Eye (tissue), 1 donor: ENCODE results near the gene PRUNE1.
A peak's percentile ranks its signal among the peaks of the same experiment; 100 is the strongest.

Source experiments
- DNase-seq: peaks from one replicate; pipeline ENCODE4 v3.0.0-alpha.2; 2015

PRUNE1 gene, protein sequence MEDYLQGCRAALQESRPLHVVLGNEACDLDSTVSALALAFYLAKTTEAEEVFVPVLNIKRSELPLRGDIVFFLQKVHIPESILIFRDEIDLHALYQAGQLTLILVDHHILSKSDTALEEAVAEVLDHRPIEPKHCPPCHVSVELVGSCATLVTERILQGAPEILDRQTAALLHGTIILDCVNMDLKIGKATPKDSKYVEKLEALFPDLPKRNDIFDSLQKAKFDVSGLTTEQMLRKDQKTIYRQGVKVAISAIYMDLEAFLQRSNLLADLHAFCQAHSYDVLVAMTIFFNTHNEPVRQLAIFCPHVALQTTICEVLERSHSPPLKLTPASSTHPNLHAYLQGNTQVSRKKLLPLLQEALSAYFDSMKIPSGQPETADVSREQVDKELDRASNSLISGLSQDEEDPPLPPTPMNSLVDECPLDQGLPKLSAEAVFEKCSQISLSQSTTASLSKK

DNA sequence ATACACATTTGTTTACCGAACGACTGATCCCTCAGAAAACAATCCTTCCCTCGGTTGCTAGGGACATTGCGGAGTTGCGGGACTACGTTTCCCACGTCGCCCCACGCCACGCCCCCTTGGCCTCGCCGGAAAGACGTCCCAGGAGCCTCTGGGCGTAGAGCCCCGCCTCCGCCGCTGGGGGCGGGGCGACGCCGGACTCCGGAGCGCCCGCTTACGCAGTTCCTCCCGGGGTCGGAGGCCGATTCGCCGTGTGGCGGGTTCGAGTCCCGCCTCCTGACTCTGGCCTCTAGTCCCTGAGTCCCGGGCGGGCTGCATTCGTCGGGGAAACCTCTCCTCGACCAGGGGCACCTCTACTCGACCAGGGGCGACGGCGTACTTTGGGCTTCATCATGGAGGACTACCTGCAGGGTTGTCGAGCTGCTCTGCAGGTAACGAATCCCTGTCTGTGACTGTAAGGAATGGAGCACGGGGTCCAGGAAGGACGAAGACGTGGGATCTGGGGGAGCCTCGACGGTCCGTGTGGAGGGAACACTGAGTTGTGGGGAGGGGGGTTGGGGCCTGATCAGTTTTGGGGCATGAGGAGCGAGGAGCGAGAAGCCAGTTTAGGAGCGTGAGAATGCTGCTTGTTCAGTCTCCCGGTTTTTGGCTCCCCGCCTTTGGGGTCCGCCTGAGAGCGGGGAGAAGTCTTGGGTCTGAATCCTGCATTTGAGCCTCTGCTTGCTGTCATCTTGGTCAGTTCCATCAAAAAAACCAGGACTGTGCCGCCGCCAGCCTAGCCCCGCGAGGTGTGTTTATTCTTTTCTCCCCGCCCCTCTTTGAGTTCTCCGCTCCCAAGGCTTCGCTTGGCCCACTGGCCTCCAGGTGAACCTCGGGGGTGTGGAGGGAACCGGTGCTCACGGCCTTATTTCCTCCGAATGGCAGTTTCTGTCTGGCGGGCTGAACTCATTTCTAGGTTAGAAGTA, at the start of gene PRUNE1:
TSS of gene PRUNE1 (plus strand) at position 206 of the 962 bp plus-strand sequence. CDS start at position 390, 184 bp downstream.
- peak; percentile 98 for DNase-seq

GRCh38 chr1:150960646-150961045, 47.6 kb upstream of the PRUNE1 start:
- DNase-seq = no peak

DNA sequence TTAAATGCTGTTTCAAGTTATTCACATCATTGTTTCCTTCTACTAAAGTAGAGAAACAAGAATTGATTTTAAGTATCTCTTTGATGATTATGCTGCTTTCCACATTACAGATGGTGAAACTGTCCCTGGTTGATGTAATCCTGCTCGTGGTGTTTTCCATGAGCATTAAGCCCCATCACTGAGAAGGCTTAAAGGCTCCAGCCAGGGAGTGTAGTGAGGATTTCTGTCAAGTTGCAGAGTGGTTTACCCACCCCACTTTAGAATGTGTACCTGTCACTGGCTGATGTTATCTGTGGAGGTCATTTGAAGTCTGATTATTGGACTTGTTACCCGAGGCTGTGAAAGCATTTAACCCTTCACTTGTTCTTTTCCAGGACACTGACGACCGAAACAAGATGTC, 46.5 kb upstream of the PRUNE1 start:
- no peak for DNase-seq

DNA sequence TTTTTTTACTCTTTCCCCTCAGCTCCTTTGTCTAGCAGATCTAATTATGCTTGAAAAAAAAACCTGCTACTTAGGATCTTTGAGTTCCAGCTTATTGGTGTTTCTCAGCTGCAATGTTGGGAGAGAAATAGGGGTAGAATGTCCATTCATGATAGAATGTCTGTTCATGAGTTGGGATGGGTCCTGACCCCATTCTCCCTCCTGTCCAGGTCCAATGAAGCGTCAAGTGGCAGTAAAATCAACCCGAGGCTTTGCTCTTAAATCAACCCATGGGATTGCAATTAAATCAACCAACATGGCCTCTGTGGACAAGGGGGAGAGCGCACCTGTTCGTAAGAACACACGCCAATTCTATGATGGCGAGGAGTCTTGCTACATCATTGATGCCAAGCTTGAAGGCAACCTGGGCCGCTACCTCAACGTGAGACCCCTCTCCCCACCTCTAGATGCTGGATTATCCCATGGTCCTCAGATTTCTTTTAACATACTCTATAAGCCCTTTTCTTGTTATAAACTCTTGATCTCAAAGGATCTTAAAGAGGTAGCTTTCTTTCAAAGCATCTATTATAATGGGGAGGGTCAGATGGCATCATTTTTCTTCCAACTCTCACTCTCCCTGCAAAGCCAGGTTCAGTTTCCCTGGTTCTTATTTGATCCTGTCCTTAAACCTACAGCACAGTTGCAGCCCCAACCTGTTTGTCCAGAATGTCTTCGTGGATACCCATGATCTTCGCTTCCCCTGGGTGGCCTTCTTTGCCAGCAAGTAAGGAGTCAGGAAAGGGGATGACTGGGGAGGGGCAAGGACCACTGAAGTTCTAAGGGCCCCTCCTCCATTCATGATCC, 44.7 kb upstream of the PRUNE1 start:
- no peak for DNase-seq

- DNase-seq = no peak
These were observed 44.1 kb upstream of the PRUNE1 start for GRCh38 chr1:150964164-150964489.

- no peak for DNase-seq
These were observed 42.6 kb upstream of the PRUNE1 start for GRCh38 chr1:150965605-150966004.

DNA sequence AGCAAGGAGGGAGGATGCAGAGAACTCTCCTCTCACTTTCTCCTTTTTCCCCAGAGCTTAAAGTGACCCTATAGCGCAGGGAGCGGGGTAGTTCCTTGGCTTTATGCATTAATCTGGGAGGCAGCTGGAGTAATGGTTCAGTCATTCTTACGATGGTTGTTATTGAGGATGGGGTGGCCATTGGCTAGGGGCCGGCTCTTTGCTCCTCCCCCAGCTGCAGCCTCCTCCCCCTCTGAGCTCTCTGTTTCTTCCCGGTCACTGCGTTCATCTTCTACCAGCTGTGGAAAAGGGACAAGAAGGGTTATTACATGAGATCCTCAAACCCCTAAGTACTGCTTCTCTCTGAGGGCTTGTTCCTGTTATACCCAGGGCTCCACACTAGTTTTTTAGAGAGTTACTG, 42.2 kb upstream of the PRUNE1 start:
- no peak for DNase-seq

- DNase-seq = no peak
These were observed 40.3 kb upstream of the PRUNE1 start for GRCh38 chr1:150967936-150968335.

DNA sequence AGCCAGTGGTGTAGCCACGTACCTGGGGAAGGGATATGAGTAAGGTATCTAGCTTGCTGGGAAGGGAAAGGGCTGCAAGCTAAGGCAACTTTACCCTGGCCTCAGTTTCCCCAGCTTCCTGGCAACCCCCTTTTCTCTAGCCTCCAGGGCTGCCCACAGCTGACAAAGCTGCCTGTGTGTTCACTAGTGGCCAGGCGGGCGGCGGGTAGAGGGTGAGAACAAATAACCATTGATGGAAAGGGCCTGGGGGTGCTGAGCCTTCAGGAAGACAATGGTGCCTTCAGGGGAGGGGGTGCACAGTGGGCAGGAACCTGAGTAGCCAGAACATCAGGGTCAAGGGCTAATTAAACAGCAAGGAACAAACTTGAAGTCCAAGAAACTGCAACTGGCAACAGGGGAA, 39.8 kb upstream of the PRUNE1 start:
- DNase-seq = no peak

DNA sequence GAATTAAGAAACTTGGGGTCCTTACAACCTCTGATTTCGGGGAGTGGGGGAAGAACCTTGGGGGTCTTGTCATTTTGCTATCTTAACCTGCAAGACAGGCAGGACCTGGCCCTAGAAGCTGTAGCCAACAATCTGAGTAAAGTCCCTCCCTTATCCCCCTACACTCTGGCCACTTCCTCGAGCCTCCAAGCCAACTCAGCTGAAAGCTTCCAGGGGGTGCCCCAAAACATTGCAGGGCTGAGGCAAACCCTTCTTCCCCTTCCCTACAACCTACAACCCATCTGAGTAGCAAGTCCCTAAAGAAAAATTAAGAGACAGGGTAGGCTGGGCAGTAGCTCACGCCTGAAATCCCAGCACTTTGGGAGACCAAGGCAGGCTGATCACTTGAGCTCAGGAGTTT, 38.6 kb upstream of the PRUNE1 start:
- no peak for DNase-seq

- peak; percentile 44 for DNase-seq
These were observed 37.3 kb upstream of the PRUNE1 start for GRCh38 chr1:150970808-150971582.

- peak; percentile 31 for DNase-seq
These were observed 36.4 kb upstream of the PRUNE1 start for GRCh38 chr1:150971583-150972416.

DNA sequence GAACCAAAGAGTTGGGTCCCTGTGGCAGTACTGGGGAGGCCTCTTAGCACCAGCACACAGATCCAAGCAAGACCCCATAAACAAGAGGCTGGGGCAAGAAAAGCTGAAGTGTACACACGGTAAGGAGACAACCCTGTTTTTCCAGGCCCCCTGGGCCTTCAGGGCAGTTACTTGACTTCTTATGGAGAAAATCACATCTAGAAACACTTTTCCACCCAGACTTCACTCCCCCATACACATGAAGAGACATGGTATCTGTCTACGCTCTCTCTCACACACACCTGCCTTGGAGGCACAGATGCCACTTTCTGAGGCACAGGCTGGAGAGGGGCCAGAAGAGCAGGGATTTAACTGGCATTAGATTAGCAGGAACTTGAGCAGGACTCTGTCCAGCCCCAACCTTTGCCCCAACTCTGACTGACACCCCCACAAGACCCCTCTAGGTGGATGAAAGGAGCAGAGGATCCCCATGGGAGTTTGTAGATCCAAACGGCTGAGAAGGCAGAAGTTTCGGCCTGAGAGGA, 35.8 kb upstream of the PRUNE1 start:
- DNase-seq = no peak

DNA sequence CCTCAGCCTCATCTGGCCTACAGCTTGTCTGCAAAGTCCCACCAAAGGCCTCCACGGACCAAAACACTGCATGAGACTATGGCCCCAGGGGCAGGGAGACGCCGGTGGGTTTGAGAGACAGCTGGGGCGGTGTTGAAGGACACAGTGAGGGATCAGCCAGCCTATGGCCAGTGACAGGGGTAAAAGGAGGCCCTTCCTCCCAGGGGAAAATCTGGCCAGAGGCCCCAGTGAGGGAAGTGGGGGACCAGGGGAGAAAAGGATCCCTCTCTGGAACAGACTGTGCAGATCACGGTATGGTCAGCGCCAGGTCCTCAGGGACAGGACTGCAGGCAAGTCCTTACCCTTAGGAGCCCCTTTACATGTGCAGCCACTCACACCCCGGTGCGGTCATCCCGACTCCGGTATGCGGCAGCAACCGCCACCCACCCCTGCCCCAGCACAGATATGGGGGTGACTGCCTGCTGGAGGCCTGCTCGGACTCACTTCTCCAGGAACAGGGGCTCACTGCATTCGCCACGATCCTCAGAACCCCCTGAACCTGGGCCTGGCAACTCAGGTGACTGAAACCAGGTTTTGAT, 34.9 kb upstream of the PRUNE1 start:
- DNase-seq = no peak

- DNase-seq = peak; percentile 71
These were observed 34.2 kb upstream of the PRUNE1 start for GRCh38 chr1:150973836-150974579.

- DNase-seq = peak; percentile 90
These were observed 33.4 kb upstream of the PRUNE1 start, which contains the start of gene CERS2 for GRCh38 chr1:150974580-150975478. Gene CERS2 (minus strand): TSS chr1:150974835. CDS start chr1:150969090, 5,745 bp downstream.

DNA sequence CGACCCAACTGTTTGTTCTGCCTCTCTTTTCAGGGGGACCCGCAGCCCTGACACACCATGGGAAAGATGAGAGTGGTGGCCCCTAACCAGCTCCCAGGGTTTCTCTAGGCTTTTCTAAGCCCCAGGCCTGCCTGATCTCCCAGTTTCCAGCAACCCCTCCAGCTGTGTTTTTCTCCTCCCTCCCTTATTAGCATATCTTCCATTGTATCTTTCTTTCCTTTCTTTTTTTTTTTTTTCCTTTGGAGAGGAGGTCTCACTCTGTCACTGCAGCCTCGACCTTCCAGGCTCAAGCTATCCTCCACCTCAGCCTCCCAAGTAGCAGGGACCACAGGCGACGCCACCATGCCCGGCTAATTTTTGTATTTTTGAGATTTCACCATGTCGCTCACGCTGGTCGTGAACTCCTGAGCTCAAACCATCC, 31.8 kb upstream of the PRUNE1 start:
- no peak for DNase-seq
